ENCODE measurements around the gene ODF2.

Gene ODF2

DNA sequence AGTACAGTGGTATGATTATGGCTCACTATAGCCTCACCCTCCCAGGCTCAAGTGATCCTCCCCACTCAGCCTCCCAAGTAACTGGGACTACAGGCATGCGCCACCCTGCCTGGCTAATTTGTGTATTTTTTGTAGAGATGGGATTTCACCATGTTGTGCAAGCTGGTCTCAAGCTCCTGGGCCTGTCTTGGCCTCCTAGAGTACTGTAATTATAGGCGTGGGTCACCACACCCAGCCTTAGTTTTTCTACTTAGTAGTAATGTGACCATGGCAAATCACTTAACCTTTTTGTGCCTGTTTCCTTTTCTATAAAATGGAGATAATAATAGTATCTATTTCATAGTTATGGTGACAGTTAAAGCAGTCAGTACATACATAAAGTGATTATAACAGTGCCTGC, 70.9 kb downstream of the ODF2 start:
- H3K4me3 ChIP-seq (ENCODE audit: control insufficient read depth, low read depth, low read length) = no peak overlapping the region
- DNase-seq (ENCODE audit: low read depth) = no peak
- TF ChIP-seq, protein P1, sequence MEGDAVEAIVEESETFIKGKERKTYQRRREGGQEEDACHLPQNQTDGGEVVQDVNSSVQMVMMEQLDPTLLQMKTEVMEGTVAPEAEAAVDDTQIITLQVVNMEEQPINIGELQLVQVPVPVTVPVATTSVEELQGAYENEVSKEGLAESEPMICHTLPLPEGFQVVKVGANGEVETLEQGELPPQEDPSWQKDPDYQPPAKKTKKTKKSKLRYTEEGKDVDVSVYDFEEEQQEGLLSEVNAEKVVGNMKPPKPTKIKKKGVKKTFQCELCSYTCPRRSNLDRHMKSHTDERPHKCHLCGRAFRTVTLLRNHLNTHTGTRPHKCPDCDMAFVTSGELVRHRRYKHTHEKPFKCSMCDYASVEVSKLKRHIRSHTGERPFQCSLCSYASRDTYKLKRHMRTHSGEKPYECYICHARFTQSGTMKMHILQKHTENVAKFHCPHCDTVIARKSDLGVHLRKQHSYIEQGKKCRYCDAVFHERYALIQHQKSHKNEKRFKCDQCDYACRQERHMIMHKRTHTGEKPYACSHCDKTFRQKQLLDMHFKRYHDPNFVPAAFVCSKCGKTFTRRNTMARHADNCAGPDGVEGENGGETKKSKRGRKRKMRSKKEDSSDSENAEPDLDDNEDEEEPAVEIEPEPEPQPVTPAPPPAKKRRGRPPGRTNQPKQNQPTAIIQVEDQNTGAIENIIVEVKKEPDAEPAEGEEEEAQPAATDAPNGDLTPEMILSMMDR (conservative IDR thresholded peaks at IDR 0.05; ENCODE audit: control insufficient read depth, insufficient read depth, low read depth, low read length) = no peak

- TF ChIP-seq, protein P1 (conservative IDR thresholded peaks at IDR 0.05; ENCODE audit: control insufficient read depth, insufficient read depth, low read depth, low read length) = no peak
- no peak overlapping the region for H3K4me3 ChIP-seq (ENCODE audit: control insufficient read depth, low read depth, low read length)
- DNase-seq (ENCODE audit: low read depth) = peak; percentile 54
Measured at GRCh38 chr9:128528445-128529160, 72.8 kb downstream of the ODF2 start.

DNA sequence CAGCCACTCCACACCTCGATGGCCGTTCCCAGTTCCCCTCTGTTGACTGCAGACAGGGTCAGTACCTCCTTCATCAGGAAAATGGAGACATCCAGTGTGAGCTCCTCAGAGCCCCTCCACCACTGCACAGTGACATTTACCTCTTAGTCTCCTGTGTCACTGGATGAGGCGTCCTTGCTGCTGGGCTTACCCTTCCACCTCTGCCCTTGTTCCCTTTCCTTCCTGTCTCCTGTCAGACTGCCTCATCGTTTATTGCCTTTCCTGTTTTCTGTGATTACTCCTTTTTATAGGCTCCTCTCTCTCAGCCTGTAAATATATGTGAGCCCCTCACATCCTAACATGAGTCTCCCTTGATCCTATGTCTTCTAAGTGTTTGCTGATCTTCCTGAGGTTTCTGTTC, 73.4 kb downstream of the ODF2 start:
- H3K4me3 ChIP-seq (ENCODE audit: control insufficient read depth, low read depth, low read length) = no peak overlapping the region
- no peak for DNase-seq (ENCODE audit: low read depth)
- TF ChIP-seq, protein P1 (conservative IDR thresholded peaks at IDR 0.05; ENCODE audit: control insufficient read depth, insufficient read depth, low read depth, low read length) = no peak

- TF ChIP-seq, protein P1 (conservative IDR thresholded peaks at IDR 0.05; ENCODE audit: control insufficient read depth, insufficient read depth, low read depth, low read length) = no peak
- no peak for DNase-seq (ENCODE audit: low read depth)
- no peak overlapping the region for H3K4me3 ChIP-seq (ENCODE audit: control insufficient read depth, low read depth, low read length)
Measured at GRCh38 chr9:128532581-128532980, 76.8 kb downstream of the ODF2 start.

- H3K4me3 ChIP-seq (ENCODE audit: control insufficient read depth, low read depth, low read length) = no peak overlapping the region
- DNase-seq (ENCODE audit: low read depth) = no peak
- TF ChIP-seq, protein P1 (conservative IDR thresholded peaks at IDR 0.05; ENCODE audit: control insufficient read depth, insufficient read depth, low read depth, low read length) = no peak
Measured at GRCh38 chr9:128540634-128541360, 85.0 kb downstream of the ODF2 start.

DNA sequence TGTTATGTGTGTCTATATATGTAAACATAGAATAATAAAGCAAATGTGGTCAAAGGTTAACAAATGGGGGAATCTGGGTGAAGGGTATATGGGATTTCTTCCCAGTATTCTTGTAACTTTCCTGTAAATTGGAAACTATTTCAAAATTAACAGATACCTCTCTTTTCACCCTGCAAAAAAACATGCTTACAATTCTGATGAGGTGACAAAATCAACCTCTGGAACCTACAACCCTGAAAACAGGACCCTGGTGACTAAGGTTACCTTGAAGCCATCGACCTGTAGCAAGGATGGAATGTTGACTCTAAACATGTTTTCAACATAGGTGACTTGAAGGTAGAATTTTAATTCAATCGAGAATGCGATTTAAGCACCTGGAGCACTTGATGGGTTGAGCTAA, 90.7 kb downstream of the ODF2 start:
- TF ChIP-seq, protein P1 (conservative IDR thresholded peaks at IDR 0.05; ENCODE audit: control insufficient read depth, insufficient read depth, low read depth, low read length) = no peak
- no peak for DNase-seq (ENCODE audit: low read depth)
- no peak overlapping the region for H3K4me3 ChIP-seq (ENCODE audit: control insufficient read depth, low read depth, low read length)
